ENCODE data around the gene CITED1.
"Not testable (repeated sequence)": the region's sequence is repeated elsewhere in the genome, so short reads cannot be mapped to it uniquely, and the experiment has no call there.

CITED1 gene

GRCh38 chrX:72330131-72330530 is 24.4 kb upstream of the CITED1 start:
- H4K20me1 ChIP-seq (ENCODE audit: control insufficient read depth, insufficient read depth, low read depth, low read length), result no peaks in the 10 kb centered on the region
- no peaks in the 10 kb centered on the region for H3F3A ChIP-seq (ENCODE audit: control insufficient read depth, insufficient read depth)
- H3K27me3 ChIP-seq (ENCODE audit: control insufficient read depth, low read length), result no peaks in the 10 kb centered on the region
- H3K36me3 ChIP-seq (ENCODE audit: control insufficient read depth, low read length), result no peaks in the 10 kb centered on the region
- H3K9me2 ChIP-seq (replicated peaks; ENCODE audit: control insufficient read depth, low read length), result no peaks in the 10 kb centered on the region
- no peaks in the 10 kb centered on the region for H3K79me2 ChIP-seq (ENCODE audit: control insufficient read depth, low read length)
- H3K27ac ChIP-seq (ENCODE audit: low read depth, low read length), result no peak overlapping the region
- H3K4me1 ChIP-seq (ENCODE audit: control insufficient read depth, low read length), result no peaks in the 10 kb centered on the region
- no peaks in the 10 kb centered on the region for H3K9me3 ChIP-seq (ENCODE audit: control insufficient read depth, insufficient read depth, low read length)
- no peak overlapping the region for H3K4me2 ChIP-seq (ENCODE audit: low read length)
- no peak overlapping the region for H3K4me3 ChIP-seq (ENCODE audit: low read length)
- TF ChIP-seq EZH2phosphoT487 (IDR thresholded peaks at IDR 0.05; ENCODE audit: borderline replicate concordance, low read length) (no peak), CTCF (IDR thresholded peaks at IDR 0.05; ENCODE audit: low read depth, low read length, poor library complexity, severe bottlenecking) (no peak)

- H3K9me3 ChIP-seq (ENCODE audit: control insufficient read depth, insufficient read depth, low read length), result no peaks in the 10 kb centered on the region
- no peaks in the 10 kb centered on the region for H3K4me1 ChIP-seq (ENCODE audit: control insufficient read depth, low read length)
- H3K36me3 ChIP-seq (ENCODE audit: control insufficient read depth, low read length), result no peaks in the 10 kb centered on the region
- TF ChIP-seq EZH2phosphoT487 (IDR thresholded peaks at IDR 0.05; ENCODE audit: borderline replicate concordance, low read length), result no peak
- no peak for TF ChIP-seq CTCF (IDR thresholded peaks at IDR 0.05; ENCODE audit: low read depth, low read length, poor library complexity, severe bottlenecking)
- H3K4me2 ChIP-seq (ENCODE audit: low read length), result no peak overlapping the region
- no peaks in the 10 kb centered on the region for H4K20me1 ChIP-seq (ENCODE audit: control insufficient read depth, insufficient read depth, low read depth, low read length)
- no peaks in the 10 kb centered on the region for H3K9me2 ChIP-seq (replicated peaks; ENCODE audit: control insufficient read depth, low read length)
- H3K27me3 ChIP-seq (ENCODE audit: control insufficient read depth, low read length), result no peaks in the 10 kb centered on the region
- no peaks in the 10 kb centered on the region for H3F3A ChIP-seq (ENCODE audit: control insufficient read depth, insufficient read depth)
- H3K79me2 ChIP-seq (ENCODE audit: control insufficient read depth, low read length), result no peaks in the 10 kb centered on the region
- H3K4me3 ChIP-seq (ENCODE audit: low read length), result no peak overlapping the region
- H3K27ac ChIP-seq (ENCODE audit: low read depth, low read length), result no peak overlapping the region
These were observed 21.0 kb upstream of the CITED1 start for GRCh38 chrX:72326605-72327300.

- not testable (repeated sequence) for H3K4me1 ChIP-seq (ENCODE audit: control insufficient read depth, low read length); H3K79me2 ChIP-seq (ENCODE audit: control insufficient read depth, low read length); H3K36me3 ChIP-seq (ENCODE audit: control insufficient read depth, low read length); H3K9me3 ChIP-seq (ENCODE audit: control insufficient read depth, insufficient read depth, low read length); H4K20me1 ChIP-seq (ENCODE audit: control insufficient read depth, insufficient read depth, low read depth, low read length); H3K9me2 ChIP-seq (replicated peaks; ENCODE audit: control insufficient read depth, low read length); H3K27ac ChIP-seq (ENCODE audit: low read depth, low read length); H3K4me2 ChIP-seq (ENCODE audit: low read length); H3F3A ChIP-seq (ENCODE audit: control insufficient read depth, insufficient read depth); H3K4me3 ChIP-seq (ENCODE audit: low read length); H3K27me3 ChIP-seq (ENCODE audit: control insufficient read depth, low read length)
These were observed 13.9 kb upstream of the CITED1 start for GRCh38 chrX:72319651-72320050.

GRCh38 chrX:72317139-72317538 is 11.4 kb upstream of the CITED1 start:
- Histone ChIP-seq H3K4me1 (ENCODE audit: control insufficient read depth, low read length) (no peaks in the 10 kb centered on the region), H3K9me3 (ENCODE audit: control insufficient read depth, insufficient read depth, low read length) (no peaks in the 10 kb centered on the region), H3K9me2 (replicated peaks; ENCODE audit: control insufficient read depth, low read length) (no peaks in the 10 kb centered on the region), H3K79me2 (ENCODE audit: control insufficient read depth, low read length) (no peaks in the 10 kb centered on the region), H3K27ac (ENCODE audit: low read depth, low read length) (no peak overlapping the region), H3K4me3 (ENCODE audit: low read length) (no peak overlapping the region), H3K27me3 (ENCODE audit: control insufficient read depth, low read length) (no peaks in the 10 kb centered on the region), H4K20me1 (ENCODE audit: control insufficient read depth, insufficient read depth, low read depth, low read length) (no peaks in the 10 kb centered on the region), H3F3A (ENCODE audit: control insufficient read depth, insufficient read depth) (no peaks in the 10 kb centered on the region), H3K36me3 (ENCODE audit: control insufficient read depth, low read length) (no peaks in the 10 kb centered on the region), H3K4me2 (ENCODE audit: low read length) (no peak overlapping the region)
- TF ChIP-seq CTCF (IDR thresholded peaks at IDR 0.05; ENCODE audit: low read depth, low read length, poor library complexity, severe bottlenecking), result no peak
- no peak for TF ChIP-seq EZH2phosphoT487 (IDR thresholded peaks at IDR 0.05; ENCODE audit: borderline replicate concordance, low read length)

Measured in DOHH2 (cell line).